ENCODE results near the gene CFAP20DC. TPM values are rescaled to one million over a fixed set of nuclear protein-coding genes. Genes with fewer than 3 reads are reported as not detected.

Gene CFAP20DC
- total RNA-seq, 1 donor from 2014 or later = 4.7 TPM

GRCh38 chr3:58884453-58884852, 165.4 kb downstream of the CFAP20DC start:
- no peaks in the 10 kb centered on the region for H3K36me3 Mint-ChIP-seq
- H3K27ac Mint-ChIP-seq = no peak overlapping the region
- DNase-seq (ENCODE audit: extremely low spot score, unreplicated experiment) = no peak
- no peaks in the 10 kb centered on the region for H3K27me3 Mint-ChIP-seq
- H3K9me3 Mint-ChIP-seq = no peaks in the 10 kb centered on the region
- no peaks in the 10 kb centered on the region for H3K4me1 Mint-ChIP-seq (ENCODE audit: unreplicated experiment)
- no peak overlapping the region for H3K4me3 Mint-ChIP-seq
- no peak for TF ChIP-seq CTCF (conservative IDR thresholded peaks at IDR 0.05)

- no peak for TF ChIP-seq CTCF (conservative IDR thresholded peaks at IDR 0.05)
- Mint-ChIP-seq H3K27me3 (no peaks in the 10 kb centered on the region), H3K4me3 (no peak overlapping the region), H3K9me3 (no peaks in the 10 kb centered on the region), H3K36me3 (no peaks in the 10 kb centered on the region), H3K27ac (no peak overlapping the region), H3K4me1 (ENCODE audit: unreplicated experiment) (no peaks in the 10 kb centered on the region)
- no peak for DNase-seq (ENCODE audit: extremely low spot score, unreplicated experiment)
These were observed 169.6 kb downstream of the CFAP20DC start for GRCh38 chr3:58880182-58880581.

GRCh38 chr3:58874795-58875194, 175.0 kb downstream of the CFAP20DC start:
- Mint-ChIP-seq H3K27me3 (no peaks in the 10 kb centered on the region), H3K27ac (no peak overlapping the region), H3K9me3 (peaks cover 5% of the 10 kb centered on the region), H3K4me1 (ENCODE audit: unreplicated experiment) (no peaks in the 10 kb centered on the region), H3K4me3 (no peak overlapping the region), H3K36me3 (no peaks in the 10 kb centered on the region)
- no peak for DNase-seq (ENCODE audit: extremely low spot score, unreplicated experiment)
- TF ChIP-seq CTCF (conservative IDR thresholded peaks at IDR 0.05) = no peak

- Mint-ChIP-seq H3K27ac (no peak overlapping the region), H3K36me3 (no peaks in the 10 kb centered on the region)
These were observed 175.5 kb downstream of the CFAP20DC start for GRCh38 chr3:58874248-58874741.

GRCh38 chr3:58868097-58868779, 181.6 kb downstream of the CFAP20DC start:
- Mint-ChIP-seq H3K27ac (no peak overlapping the region), H3K27me3 (no peaks in the 10 kb centered on the region), H3K4me1 (ENCODE audit: unreplicated experiment) (no peaks in the 10 kb centered on the region), H3K36me3 (no peaks in the 10 kb centered on the region), H3K9me3 (no peaks in the 10 kb centered on the region), H3K4me3 (no peak overlapping the region)
- no peak for TF ChIP-seq CTCF (conservative IDR thresholded peaks at IDR 0.05)
- DNase-seq (ENCODE audit: extremely low spot score, unreplicated experiment) = no peak

More at GRCh38 chr3:58874248-58874741, 175.5 kb downstream of the CFAP20DC start:
- DNase-seq (ENCODE audit: extremely low spot score, unreplicated experiment) = no peak
- H3K4me1 Mint-ChIP-seq (ENCODE audit: unreplicated experiment) = no peaks in the 10 kb centered on the region
- H3K27me3 Mint-ChIP-seq = no peaks in the 10 kb centered on the region
- no peak for TF ChIP-seq CTCF (conservative IDR thresholded peaks at IDR 0.05)
- peaks cover 5% of the 10 kb centered on the region for H3K9me3 Mint-ChIP-seq
- no peak overlapping the region for H3K4me3 Mint-ChIP-seq
